ENCODE data around the gene CREBBP. TPM values are rescaled to one million over a fixed set of nuclear protein-coding genes. Genes with fewer than 3 reads are reported as not detected.

CREBBP gene
- total RNA-seq, 4 donors from 2014 or later: 38.9 to 105 (median 51.8) TPM

GRCh38 chr16:3846087-3846486 is 34.4 kb downstream of the CREBBP start:
- DNase-seq (ENCODE audit: low spot score) (no peak), ATAC-seq (ENCODE audit: low FRiP score) (no peak)
- no peak for TF ChIP-seq CTCF (IDR thresholded peaks at IDR 0.05)

- no peak for DNase-seq (ENCODE audit: low spot score)
- TF ChIP-seq CTCF (IDR thresholded peaks at IDR 0.05): no peak
- peak; percentile 62 for ATAC-seq (ENCODE audit: low FRiP score)
Measured at GRCh38 chr16:3842994-3843393, 37.5 kb downstream of the CREBBP start.

GRCh38 chr16:3841729-3842508 is 38.6 kb downstream of the CREBBP start:
- DNase-seq (ENCODE audit: low spot score) (no peak), ATAC-seq (ENCODE audit: low FRiP score) (no peak)
- TF ChIP-seq CTCF (IDR thresholded peaks at IDR 0.05): no peak

- DNase-seq (ENCODE audit: low spot score): no peak
- no peak for ATAC-seq (ENCODE audit: low FRiP score)
- no peak for TF ChIP-seq CTCF (IDR thresholded peaks at IDR 0.05)
Measured at GRCh38 chr16:3839402-3840184, 40.9 kb downstream of the CREBBP start.

DNA sequence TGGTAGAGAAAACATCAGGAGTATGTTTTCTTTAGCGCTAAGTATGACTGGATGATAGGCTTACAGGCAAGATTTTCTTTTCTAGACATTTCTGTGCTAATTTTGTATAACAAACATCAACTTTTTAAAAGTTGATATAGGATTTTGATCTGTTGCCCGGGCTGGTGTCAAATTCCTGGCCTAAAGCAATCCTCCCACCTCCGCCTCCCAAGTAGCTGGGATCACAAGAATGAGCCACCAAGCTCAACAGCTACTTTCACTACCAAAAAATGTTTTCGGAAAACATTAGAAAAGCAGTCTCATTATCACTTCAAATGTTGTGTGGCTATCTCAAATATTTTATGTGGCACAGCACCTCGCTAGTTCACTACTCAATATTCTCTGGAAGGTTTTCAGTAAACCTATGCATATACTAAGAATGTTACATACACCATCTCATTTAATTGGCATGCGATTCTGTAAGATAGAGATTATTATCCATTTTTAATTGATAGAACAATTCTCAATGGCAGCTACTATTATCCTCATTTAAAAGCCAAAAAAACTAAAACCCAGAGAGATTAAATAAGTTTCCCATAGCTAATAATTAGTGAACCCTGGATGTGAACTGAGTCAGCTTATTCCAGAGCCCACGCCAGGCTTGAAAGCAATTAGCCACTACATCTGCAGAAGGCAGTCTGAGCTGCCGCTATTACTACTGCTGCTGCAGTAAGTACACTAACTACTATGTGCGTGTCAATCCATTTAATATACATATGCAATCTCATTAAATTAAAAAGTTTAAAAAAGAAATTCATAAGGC is 41.7 kb downstream of the CREBBP start:
- no peak for TF ChIP-seq CTCF (IDR thresholded peaks at IDR 0.05)
- no peak for DNase-seq (ENCODE audit: low spot score)
- no peak for ATAC-seq (ENCODE audit: low FRiP score)

DNA sequence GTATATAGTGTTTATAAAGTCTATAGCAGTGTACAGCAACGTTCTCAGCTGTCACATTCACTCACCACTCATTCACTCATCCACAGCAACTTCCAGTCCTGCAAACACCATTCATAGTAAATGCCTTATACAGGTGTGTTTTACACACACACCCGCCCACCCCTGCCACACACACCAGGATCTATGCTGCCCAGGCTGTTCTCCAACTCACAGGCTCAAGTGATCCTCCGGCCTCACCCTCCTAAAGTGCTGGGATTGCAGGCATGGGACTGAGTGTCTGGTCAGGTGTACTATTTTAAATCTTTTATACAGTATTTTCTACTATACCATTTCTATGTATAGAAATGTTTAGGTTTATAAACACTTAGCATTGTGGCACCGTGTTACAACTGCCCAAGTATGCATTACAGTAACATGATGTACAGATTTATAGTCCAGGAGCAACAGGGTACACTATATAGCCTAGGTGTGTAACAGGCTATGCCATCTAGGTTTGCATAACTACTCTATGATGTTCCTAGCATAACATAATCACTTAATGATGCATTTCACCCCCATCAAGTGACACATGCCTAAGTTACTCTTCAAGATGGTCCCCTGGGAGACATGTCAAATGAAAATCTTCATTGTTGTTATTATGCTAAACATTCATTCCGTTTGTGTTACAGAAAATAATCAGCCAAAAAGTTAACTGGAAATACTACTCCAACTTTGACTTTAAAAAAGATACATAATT is 42.5 kb downstream of the CREBBP start:
- ATAC-seq (ENCODE audit: low FRiP score) (peak; percentile 19), DNase-seq (ENCODE audit: low spot score) (no peak)
- TF ChIP-seq CTCF (IDR thresholded peaks at IDR 0.05): no peak

Data from omental fat pad (tissue), 4 donors.